ENCODE results near the gene EML1.

Gene EML1

DNA sequence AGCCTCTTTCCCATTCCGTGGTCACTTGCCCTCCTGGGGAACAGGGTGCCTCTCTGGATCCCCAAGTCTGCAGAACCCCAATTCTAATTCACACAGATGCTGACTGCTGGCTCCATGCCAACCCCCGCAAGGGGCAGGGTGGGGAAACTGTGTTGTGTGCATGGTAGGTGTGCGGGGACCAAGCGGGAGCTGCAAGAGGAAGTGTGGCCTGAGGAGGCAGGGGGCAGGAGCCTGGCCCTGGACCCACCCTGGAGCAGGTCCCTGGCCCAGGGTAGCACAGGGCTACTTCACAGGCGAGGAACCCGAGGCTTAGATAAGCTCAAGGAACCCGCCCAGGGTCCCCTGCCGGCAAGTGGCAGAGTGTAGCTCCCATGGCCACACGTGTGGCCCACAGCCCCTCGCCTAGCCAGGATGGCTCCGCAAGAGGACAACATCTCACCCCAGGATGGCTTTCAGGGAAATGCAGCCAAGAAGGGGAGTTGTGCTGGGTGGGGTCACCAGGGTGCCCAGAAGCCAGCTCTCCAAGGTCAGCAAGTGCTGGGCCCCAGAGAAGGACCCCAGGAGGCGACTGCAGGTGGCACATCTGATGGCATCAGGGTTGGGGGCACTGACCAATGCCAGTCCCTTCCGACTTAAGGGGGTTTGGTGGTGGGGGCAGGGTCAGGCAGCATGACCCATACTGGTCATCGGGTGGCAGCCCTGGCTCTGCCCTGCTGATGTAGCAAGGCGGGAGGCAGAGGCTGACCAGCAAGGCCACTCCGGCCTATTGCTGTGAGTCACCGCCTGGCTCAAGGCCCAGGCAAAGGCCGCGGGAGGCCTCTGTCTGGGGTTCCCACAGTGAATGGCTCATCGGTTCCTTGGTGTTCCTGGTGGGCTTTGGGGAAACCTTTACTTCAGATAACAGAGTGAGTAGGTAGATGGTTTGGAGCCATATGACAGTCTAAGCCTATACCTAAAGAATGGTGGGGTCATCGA is 37.3 kb upstream of the EML1 start:
- DNase-seq (ENCODE audit: low read depth, low spot score) = peak; percentile 96
- in situ Hi-C loops (cut with HindIII; ENCODE audit: low sequenced_read_pairs) = no loop called here
- TF ChIP-seq, protein P1, sequence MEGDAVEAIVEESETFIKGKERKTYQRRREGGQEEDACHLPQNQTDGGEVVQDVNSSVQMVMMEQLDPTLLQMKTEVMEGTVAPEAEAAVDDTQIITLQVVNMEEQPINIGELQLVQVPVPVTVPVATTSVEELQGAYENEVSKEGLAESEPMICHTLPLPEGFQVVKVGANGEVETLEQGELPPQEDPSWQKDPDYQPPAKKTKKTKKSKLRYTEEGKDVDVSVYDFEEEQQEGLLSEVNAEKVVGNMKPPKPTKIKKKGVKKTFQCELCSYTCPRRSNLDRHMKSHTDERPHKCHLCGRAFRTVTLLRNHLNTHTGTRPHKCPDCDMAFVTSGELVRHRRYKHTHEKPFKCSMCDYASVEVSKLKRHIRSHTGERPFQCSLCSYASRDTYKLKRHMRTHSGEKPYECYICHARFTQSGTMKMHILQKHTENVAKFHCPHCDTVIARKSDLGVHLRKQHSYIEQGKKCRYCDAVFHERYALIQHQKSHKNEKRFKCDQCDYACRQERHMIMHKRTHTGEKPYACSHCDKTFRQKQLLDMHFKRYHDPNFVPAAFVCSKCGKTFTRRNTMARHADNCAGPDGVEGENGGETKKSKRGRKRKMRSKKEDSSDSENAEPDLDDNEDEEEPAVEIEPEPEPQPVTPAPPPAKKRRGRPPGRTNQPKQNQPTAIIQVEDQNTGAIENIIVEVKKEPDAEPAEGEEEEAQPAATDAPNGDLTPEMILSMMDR (IDR thresholded peaks at IDR 0.05; ENCODE audit: low read depth, low read length) = no peak
- no peak overlapping the region for H3K4me3 ChIP-seq (ENCODE audit: low read depth, low read length)

DNA sequence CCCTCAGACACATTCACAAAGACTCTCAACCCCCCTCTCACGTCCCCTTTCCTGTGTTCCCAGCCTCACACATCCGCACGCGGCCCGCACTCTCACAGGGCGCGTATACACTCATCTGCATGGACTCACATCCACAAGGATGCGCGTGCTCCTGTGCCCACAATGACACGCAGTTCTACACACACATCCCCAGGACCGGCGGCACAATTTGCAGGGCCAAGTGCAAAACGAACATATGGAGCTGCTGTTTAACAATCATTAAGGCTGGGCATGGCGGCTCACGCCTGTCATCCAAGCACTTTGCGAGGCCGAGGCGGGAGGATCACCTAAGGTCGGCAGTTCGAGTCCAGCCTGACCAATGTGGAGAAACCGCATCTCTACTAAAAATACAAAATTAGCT is 36.4 kb upstream of the EML1 start:
- H3K4me3 ChIP-seq (ENCODE audit: low read depth, low read length) = no peak overlapping the region
- in situ Hi-C loops (cut with HindIII; ENCODE audit: low sequenced_read_pairs) = no loop called here
- TF ChIP-seq, protein P1 (IDR thresholded peaks at IDR 0.05; ENCODE audit: low read depth, low read length) = no peak
- peak; percentile 41 for DNase-seq (ENCODE audit: low read depth, low spot score)

DNA sequence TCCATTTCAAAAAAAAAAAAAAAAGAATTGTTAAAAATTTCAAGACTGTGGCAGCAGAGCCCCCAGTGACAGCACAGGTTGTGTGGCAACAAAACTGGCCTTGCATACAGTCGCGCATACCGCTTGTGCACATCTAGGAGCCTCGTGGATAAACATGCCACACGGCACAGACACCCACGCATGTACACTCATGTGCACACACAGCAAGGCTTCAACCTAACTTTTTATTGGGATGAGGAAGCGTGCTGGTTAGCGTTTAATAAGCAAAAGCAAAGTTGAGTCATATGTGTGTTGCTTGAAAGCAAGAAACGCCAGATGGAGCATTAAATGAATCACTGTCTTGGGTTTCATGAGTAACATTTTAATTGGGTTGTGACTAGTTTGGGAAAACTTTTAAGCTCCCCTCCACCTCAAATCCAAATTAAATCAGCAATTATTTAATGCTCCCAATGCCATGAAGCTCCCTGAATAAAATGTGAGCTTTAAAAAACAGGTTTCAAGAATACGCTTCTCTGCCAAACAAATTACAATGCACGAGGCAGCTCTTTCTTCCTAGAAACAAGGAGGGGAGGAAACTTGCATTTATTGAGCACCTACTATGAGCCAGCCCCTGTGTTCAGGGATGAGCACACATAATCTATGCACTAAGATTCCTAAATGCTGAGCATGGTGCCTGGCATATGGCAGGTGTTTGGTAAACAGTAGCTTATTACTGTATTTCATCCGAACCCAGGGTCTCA is 35.7 kb upstream of the EML1 start:
- in situ Hi-C loops (cut with HindIII; ENCODE audit: low sequenced_read_pairs) = no loop called here
- TF ChIP-seq, protein P1 (IDR thresholded peaks at IDR 0.05; ENCODE audit: low read depth, low read length) = no peak
- DNase-seq (ENCODE audit: low read depth, low spot score) = peak; percentile 95
- no peak overlapping the region for H3K4me3 ChIP-seq (ENCODE audit: low read depth, low read length)

DNA sequence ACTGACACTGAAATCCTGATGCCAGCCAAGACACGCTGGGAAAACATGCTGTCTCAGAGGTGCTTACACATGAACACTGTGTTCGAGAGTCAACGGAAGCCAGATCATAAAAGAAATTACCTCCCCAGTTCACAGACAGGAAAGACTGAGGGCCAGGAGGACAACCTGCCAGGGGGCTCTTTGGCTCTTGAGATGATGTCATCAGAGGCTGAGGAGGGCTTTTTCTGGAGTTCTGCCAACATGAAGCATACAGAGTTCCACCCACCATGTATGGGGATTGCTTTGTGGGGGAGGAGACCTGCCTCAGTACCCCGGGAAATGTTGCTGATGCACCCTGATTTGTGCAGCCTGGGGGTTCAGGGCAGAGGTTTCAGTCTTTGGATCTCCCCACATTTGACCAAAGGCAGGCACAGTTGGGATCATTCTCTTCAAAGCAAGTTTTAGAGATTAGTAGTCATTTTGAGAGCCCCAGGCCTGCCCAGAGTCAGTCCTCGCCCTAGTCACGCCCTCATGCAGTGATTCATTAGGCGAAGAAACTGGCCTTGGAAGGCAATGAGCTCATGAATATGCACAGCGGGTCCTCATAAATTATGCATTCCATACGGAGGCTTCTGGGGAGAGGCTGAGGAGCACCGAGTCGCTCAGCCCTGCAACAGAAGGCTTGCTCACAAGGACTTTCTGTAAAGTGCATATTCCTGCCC is 34.9 kb upstream of the EML1 start:
- no peak overlapping the region for H3K4me3 ChIP-seq (ENCODE audit: low read depth, low read length)
- in situ Hi-C loops (cut with HindIII; ENCODE audit: low sequenced_read_pairs) = no loop called here
- DNase-seq (ENCODE audit: low read depth, low spot score) = peak; percentile 94
- TF ChIP-seq, protein P1 (IDR thresholded peaks at IDR 0.05; ENCODE audit: low read depth, low read length) = no peak

DNA sequence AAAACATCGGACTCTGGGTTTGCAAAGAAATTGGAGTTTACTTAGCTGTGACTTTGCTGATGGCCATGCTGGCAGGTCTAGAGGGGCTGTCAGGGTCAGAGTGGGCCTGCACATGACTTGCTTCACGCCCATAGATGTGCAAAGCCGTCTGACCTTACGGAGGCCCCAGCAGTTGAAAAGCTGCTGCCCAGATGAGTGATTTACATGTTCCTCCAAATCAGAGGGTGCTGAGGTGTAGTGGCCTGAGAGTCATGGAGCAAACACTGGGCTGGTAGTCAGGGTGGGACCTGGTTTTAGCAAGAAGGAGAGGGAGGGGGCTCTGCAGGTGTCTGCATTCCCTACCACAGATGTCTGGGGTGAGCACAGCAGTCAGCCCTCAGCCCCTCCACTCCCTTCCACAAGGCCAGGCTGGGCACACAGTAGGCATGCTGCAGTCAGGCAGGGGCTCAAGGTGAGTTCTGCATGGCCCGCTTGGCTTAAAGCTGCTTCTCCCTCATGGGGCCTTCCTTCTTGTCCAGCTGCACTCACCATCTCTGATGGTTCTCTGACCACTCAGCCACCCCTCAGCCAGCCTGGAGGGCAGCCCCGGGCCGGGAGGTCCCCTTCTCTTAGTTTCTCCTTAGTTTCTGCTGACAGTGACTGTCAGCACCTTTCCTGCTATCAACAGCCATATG is 34.2 kb upstream of the EML1 start:
- in situ Hi-C loops (cut with HindIII; ENCODE audit: low sequenced_read_pairs) = no loop called here
- DNase-seq (ENCODE audit: low read depth, low spot score) = no peak
- no peak overlapping the region for H3K4me3 ChIP-seq (ENCODE audit: low read depth, low read length)
- TF ChIP-seq, protein P1 (IDR thresholded peaks at IDR 0.05; ENCODE audit: low read depth, low read length) = no peak

DNA sequence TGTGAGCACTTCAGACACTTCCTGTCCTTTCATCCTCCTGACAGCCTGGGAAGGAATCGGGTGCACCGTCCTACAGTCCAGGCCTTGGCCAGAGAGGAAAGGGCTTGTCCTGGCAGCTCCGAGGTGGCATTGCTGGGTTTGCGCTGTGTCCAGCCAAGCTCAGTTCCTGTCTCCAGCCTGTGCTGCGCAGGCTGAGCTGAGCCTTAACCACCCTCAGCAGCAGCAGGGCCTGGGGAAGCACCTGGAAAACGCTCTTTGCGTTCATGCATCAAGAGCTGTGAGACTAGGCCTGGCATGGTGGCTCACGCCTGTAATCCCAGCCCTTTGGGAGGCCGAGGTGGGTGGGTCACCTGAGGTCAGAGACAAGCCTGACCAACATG is 33.7 kb upstream of the EML1 start:
- in situ Hi-C loops (cut with HindIII; ENCODE audit: low sequenced_read_pairs) = no loop called here

More for the DNA sequence above, 33.7 kb upstream of the EML1 start:
- no peak for DNase-seq (ENCODE audit: low read depth, low spot score)
- TF ChIP-seq, protein P1 (IDR thresholded peaks at IDR 0.05; ENCODE audit: low read depth, low read length) = no peak
- no peak overlapping the region for H3K4me3 ChIP-seq (ENCODE audit: low read depth, low read length)
